Endothelial cell of umbilical vein (primary cell): ENCODE measurements around the gene NXN. TPM values are rescaled to one million over a fixed set of nuclear protein-coding genes. Genes with fewer than 3 reads are reported as not detected.

Source experiments
- BruUV-seq: library from RNA; stranded (reverse); fragments of 400-500 nt; replicated peaks from 2 replicates; lab custom pipeline; 2021; lab: Mats Ljungman, UMichigan
- CTCF ChIA-PET: fragments of 300-600, 350-600 bp; sonication (Branson Sonifier 250); formaldehyde crosslinking; loops from one replicate; lab custom pipeline; 2021; ENCODE audit warnings: antibody characterized with exemption, inconsistent platforms; lab: Charles Lee
- POLR2A ChIA-PET: fragments of 300-600, 350-600 bp; sonication (Branson Sonifier 250); formaldehyde crosslinking; loops from one replicate; lab custom pipeline; 2021; ENCODE audit warnings: antibody characterized with exemption, inconsistent platforms; lab: Charles Lee
- DNase-seq: peaks from one replicate; pipeline ENCODE4 v3.0.0-alpha.2; 2011; ENCODE audit warnings: low read depth, low spot score
- FAIRE-seq: peaks from 2 replicates; lab custom pipeline; 2011; peaks lifted over from hg19 to GRCh38; lab: Jason Lieb, UNC
- H2AFZ ChIP-seq: 2 replicates; pipeline ENCODE4 v1.6.0; 2012; ENCODE audit warnings: low read depth, low read length, control low read depth, inconsistent platforms
- H3K27ac ChIP-seq: 2 replicates; pipeline ENCODE4 v1.5.1; 2011; ENCODE audit warnings: low read depth, mild to moderate bottlenecking, control low read depth, low read length, moderate library complexity; ENCODE audit not compliant: insufficient read depth
- H3K27me3 ChIP-seq, 2 experiments: 2 replicates each; pipeline versions ENCODE4 v1.6.0 to v1.6.1; 2011; ENCODE audit warnings: low read length in 2 of 2, mixed read lengths in 1 of 2; ENCODE audit not compliant: control insufficient read depth in 2 of 2, insufficient read depth in 2 of 2
- H3K36me3 ChIP-seq, 2 experiments: 2 replicates in 1 of 2; 3 replicates in 1 of 2; pipeline ENCODE4 v1.5.1; 2011; ENCODE audit warnings: low read length in 2 of 2, mild to moderate bottlenecking in 1 of 2, moderate library complexity in 1 of 2; ENCODE audit not compliant: control insufficient read depth in 2 of 2, insufficient read depth in 2 of 2; ENCODE audit errors: extremely low read depth in 1 of 2
- H3K4me1 ChIP-seq: 3 replicates; pipeline ENCODE4 v1.5.1; 2011; ENCODE audit warnings: mild to moderate bottlenecking, low read length; ENCODE audit not compliant: control insufficient read depth, insufficient read depth; ENCODE audit errors: extremely low read depth
- H3K4me2 ChIP-seq: 2 replicates; pipeline ENCODE4 v1.6.1; 2011; ENCODE audit warnings: low read length, control low read depth, mixed read lengths; ENCODE audit not compliant: insufficient read depth
- H3K4me3 ChIP-seq, 3 experiments: fragments of 200-600 bp in 1 of 3; sonication (generic), shearing (Covaris generic) in 1 of 3; replicated peaks in 1 of 3; 2 replicates each; pipeline ENCODE4 v1.5.1; 2011 to 2016; ENCODE audit warnings: control low read depth in 3 of 3, low read length in 3 of 3, mild to moderate bottlenecking in 2 of 3, inconsistent platforms in 1 of 3, low read depth in 1 of 3, moderate library complexity in 1 of 3; ENCODE audit not compliant: insufficient read depth in 1 of 3
- H3K79me2 ChIP-seq: 2 replicates; pipeline ENCODE4 v1.6.0; 2012; ENCODE audit warnings: low read length, inconsistent platforms; ENCODE audit not compliant: control insufficient read depth, insufficient read depth
- H3K9ac ChIP-seq: replicated peaks from 2 replicates; pipeline ENCODE3; 2011; ENCODE audit warnings: low read length, control low read depth; ENCODE audit not compliant: insufficient read depth; ENCODE audit errors: extremely low read depth
- H3K9me1 ChIP-seq: replicated peaks from 3 replicates; pipeline ENCODE4 v1.6.0; 2011; ENCODE audit warnings: mild to moderate bottlenecking, low read length; ENCODE audit not compliant: control insufficient read depth, insufficient read depth; ENCODE audit errors: extremely low read depth
- H3K9me3 ChIP-seq: replicated peaks from 2 replicates; pipeline ENCODE4 v1.5.1; 2012; ENCODE audit warnings: low read length, inconsistent platforms; ENCODE audit not compliant: control insufficient read depth, insufficient read depth
- H4K20me1 ChIP-seq: replicated peaks from 2 replicates; pipeline ENCODE3; 2011; ENCODE audit warnings: mild to moderate bottlenecking, low read length; ENCODE audit not compliant: control insufficient read depth, insufficient read depth; ENCODE audit errors: extremely low read depth
- CTCF ChIP-seq, 2 donors: IDR thresholded peaks; 1 replicate in 1 of 2; 2 replicates in 1 of 2; pipeline ENCODE4 v1.5.1; 2011; ENCODE audit warnings: low read length in 2 of 2, mild to moderate bottlenecking in 2 of 2, moderate library complexity in 2 of 2, control low read depth in 1 of 2, inconsistent platforms in 1 of 2, low read depth in 1 of 2; ENCODE audit not compliant: insufficient read depth in 1 of 2; ENCODE audit errors: extremely low read depth in 1 of 2
- EZH2 ChIP-seq: IDR thresholded peaks from 2 replicates; pipeline ENCODE4 v1.6.1; 2012; ENCODE audit warnings: borderline replicate concordance, low read depth, mild to moderate bottlenecking, moderate library complexity, low read length, inconsistent platforms; ENCODE audit not compliant: severe bottlenecking
- FOS ChIP-seq: IDR thresholded peaks from 2 replicates; pipeline ENCODE4 v1.6.1; 2011; ENCODE audit warnings: mild to moderate bottlenecking, low read length, moderate library complexity, borderline replicate concordance; ENCODE audit not compliant: insufficient read depth
- GATA2 ChIP-seq: IDR thresholded peaks from 2 replicates; pipeline ENCODE4 v1.7.0; 2011; ENCODE audit warnings: low read depth, mild to moderate bottlenecking, moderate library complexity, mixed read lengths, low read length; ENCODE audit not compliant: insufficient read length, insufficient read depth
- JUN ChIP-seq: IDR thresholded peaks from 2 replicates; pipeline ENCODE4 v1.6.1; 2011; ENCODE audit warnings: borderline replicate concordance, low read depth; ENCODE audit not compliant: insufficient read length, insufficient read depth
- MAX ChIP-seq: IDR thresholded peaks from 2 replicates; pipeline ENCODE4 v1.6.1; 2011; ENCODE audit not compliant: insufficient read depth, insufficient read length
- MYC ChIP-seq: IDR thresholded peaks from one replicate; pipeline ENCODE4 v1.6.1; 2011; ENCODE audit warnings: mild to moderate bottlenecking, low read depth, low read length
- POLR2A ChIP-seq: IDR thresholded peaks from 2 replicates; pipeline ENCODE4 v1.6.1; 2012; ENCODE audit warnings: low read depth, mild to moderate bottlenecking, control low read depth, low read length
- POLR2AphosphoS5 ChIP-seq: IDR thresholded peaks from 2 replicates; pipeline ENCODE4 v1.6.1; 2012; ENCODE audit warnings: low read depth, mild to moderate bottlenecking, control low read depth, low read length, moderate library complexity; ENCODE audit not compliant: insufficient read depth
- dilution Hi-C: fragments of 300-500 bp; cut with MboI; formaldehyde crosslinking; loops from one replicate; pipeline ENCODE4 v1.15.0; 2019; ENCODE audit warnings: low sequenced_read_pairs; ENCODE audit not compliant: extremely low pct_ligation_motif_present
- intact Hi-C: fragments of 100-400 bp; cut with micrococcal nuclease; formaldehyde crosslinking; loops from one replicate; pipeline ENCODE4 v1.10.0; 2022
- polyA plus RNA-seq, 4 experiments: library from polyadenylated mRNA; depleted of rRNA in 3 of 4; stranded (reverse) in 3 of 4; unstranded in 1 of 4; fragments of >200 nt; gene quantifications; 2 replicates each; pipeline versions ENCODE4 v1.2.1 to v1.2.3, GENCODE V29; 2011 to 2012; ENCODE audit warnings: missing spikeins in 1 of 4
- total RNA-seq: library from RNA; stranded (reverse); gene quantifications from 2 replicates; pipeline ENCODE4 v1.2.3, GENCODE V29; 2021

NXN gene
- total and polyA plus RNA-seq, 2 donors (not counting 3 experiments of a cell fraction or from before 2014, with no cell fraction given), result 69.5 to 77.3 TPM

GRCh38 chr17:859061-859823, 120.3 kb downstream of the NXN start:
- TSS peak; percentile 68 for BruUV-seq
- intact Hi-C loops, result loop anchor here (1.0 kb wide), 1 partner anchor 12 kb away; no protein-coding TSS in a partner anchor
- H4K20me1 ChIP-seq, result no peaks in the 10 kb centered on the region
- peak overlapping the region; percentile 78 for H2AFZ ChIP-seq
- TF ChIP-seq JUN, result no peak
- no peak for TF ChIP-seq FOS
- no peak for TF ChIP-seq MAX
- peak overlapping the region; percentile 53 for H3K4me2 ChIP-seq
- DNase-seq (peak; percentile 78), FAIRE-seq (peak; percentile 81)
- H3K27me3 ChIP-seq, result no peaks in the 10 kb centered on the region
- peak overlapping the region in 1 of 3 experiments; percentile 1 for H3K4me3 ChIP-seq
- peaks cover 2% of the 10 kb centered on the region for H3K79me2 ChIP-seq
- peak overlapping the region; percentile 79 for H3K27ac ChIP-seq
- H3K36me3 ChIP-seq, result peaks cover 0 to 3% of the 10 kb centered on the region in 2 experiments
- dilution Hi-C loops, result no loop called here
- H3K9me1 ChIP-seq, result no peaks in the 10 kb centered on the region
- H3K9me3 ChIP-seq, result no peaks in the 10 kb centered on the region
- CTCF ChIA-PET, result interaction anchor here (1.0 to 2.4 kb wide), 7 partner anchors 12 to 122 kb away, joined by 3 to 9 read pairs (median 5); partner anchors contain the start of gene NXN
- POLR2A ChIA-PET, result interaction anchor here (1.0 kb wide), 1 partner anchor 121 kb away, joined by 3 read pairs; the partner anchor contains the start of gene NXN
- H3K4me1 ChIP-seq, result peaks cover 15% of the 10 kb centered on the region
- H3K9ac ChIP-seq, result peak overlapping the region; percentile 64

GRCh38 chr17:856149-856548, 123.4 kb downstream of the NXN start:
- TF ChIP-seq POLR2AphosphoS5 (no peak), GATA2 (no peak), JUN (no peak), CTCF (IDR thresholded peaks at IDR 0.05; ENCODE audit: extremely low read depth in 1 of 2, insufficient read depth in 1 of 2, low read depth in 1 of 2, low read length in 2 of 2) (no peak), EZH2 (no peak), POLR2A (no peak), FOS (no peak), MAX (no peak), MYC (no peak)
- H3K9me1 ChIP-seq, result no peaks in the 10 kb centered on the region
- H3K4me2 ChIP-seq, result no peak overlapping the region
- no peaks in the 10 kb centered on the region for H4K20me1 ChIP-seq
- DNase-seq, result no peak
- FAIRE-seq, result no peak
- no peaks in the 10 kb centered on the region for H3K9me3 ChIP-seq
- BruUV-seq, result no TSS peak
- H3K79me2 ChIP-seq, result peaks cover 2% of the 10 kb centered on the region
- H3K36me3 ChIP-seq, result no peaks in the 10 kb centered on the region
- dilution Hi-C loops (no loop called here), intact Hi-C loops (no loop called here)
- H3K27ac ChIP-seq, result no peak overlapping the region
- H3K27me3 ChIP-seq, result no peaks in the 10 kb centered on the region
- H2AFZ ChIP-seq, result no peak overlapping the region
- H3K9ac ChIP-seq, result no peak overlapping the region
- ChIA-PET POLR2A (no interaction called here), CTCF (interaction anchor here (1.3 kb wide), 1 partner anchor 12 kb away, joined by 5 read pairs; no protein-coding TSS in a partner anchor)
- no peak overlapping the region for H3K4me3 ChIP-seq
- peaks cover 13% of the 10 kb centered on the region for H3K4me1 ChIP-seq
